GM21381 (cell line): ENCODE measurements around the gene GRIP2.

Experiments
- ATAC-seq: cut with Tn5 transposase; IDR thresholded peaks from one replicate; pipeline ENCODE4 v1.9.1; 2021; ENCODE audit warnings: mild to moderate bottlenecking, moderate library complexity; ENCODE audit not compliant: unreplicated experiment

GRIP2 gene

GRCh38 chr3:14539742-14540491, at the start of gene GRIP2:
GRIP2 (minus strand) TSS chr3:14540342; CDS start chr3:14540308, 34 bp downstream.
- ATAC-seq: no peak

GRCh38 chr3:14588425-14589112, 48.4 kb upstream of the GRIP2 start:
- no peak for ATAC-seq

GRCh38 chr3:14587740-14588360, 47.7 kb upstream of the GRIP2 start:
- no peak for ATAC-seq

- no peak for ATAC-seq
Measured at GRCh38 chr3:14586611-14587010, 46.5 kb upstream of the GRIP2 start.

GRCh38 chr3:14583548-14584091, 43.5 kb upstream of the GRIP2 start:
- ATAC-seq: no peak

GRCh38 chr3:14582045-14582410, 41.9 kb upstream of the GRIP2 start:
- ATAC-seq: no peak

- ATAC-seq: no peak
Measured at GRCh38 chr3:14581334-14582044, 41.3 kb upstream of the GRIP2 start.

- no peak for ATAC-seq
Measured at GRCh38 chr3:14577897-14578296, 37.8 kb upstream of the GRIP2 start.

GRCh38 chr3:14576163-14576562, 36.0 kb upstream of the GRIP2 start:
- ATAC-seq: no peak

GRCh38 chr3:14574183-14574582, 34.0 kb upstream of the GRIP2 start:
- ATAC-seq: no peak

- no peak for ATAC-seq
Measured at GRCh38 chr3:14573706-14574105, 33.6 kb upstream of the GRIP2 start.

GRCh38 chr3:14570864-14571263, 30.7 kb upstream of the GRIP2 start:
- no peak for ATAC-seq

GRCh38 chr3:14570089-14570488, 29.9 kb upstream of the GRIP2 start:
- ATAC-seq: no peak

GRCh38 chr3:14569474-14570000, 29.4 kb upstream of the GRIP2 start:
- ATAC-seq: no peak

GRCh38 chr3:14568269-14568668, 28.1 kb upstream of the GRIP2 start:
- ATAC-seq: no peak

GRCh38 chr3:14566812-14567211, 26.7 kb upstream of the GRIP2 start:
- no peak for ATAC-seq

- ATAC-seq: no peak
Measured at GRCh38 chr3:14565868-14566588, 25.9 kb upstream of the GRIP2 start.

- ATAC-seq: no peak
Measured at GRCh38 chr3:14564741-14565140, 24.6 kb upstream of the GRIP2 start.

GRCh38 chr3:14563946-14564539, 23.9 kb upstream of the GRIP2 start:
- ATAC-seq: no peak
